NCI-H2171 (cell line): ENCODE results near the gene HNRNPH1.
"Not testable (repeated sequence)": the region's sequence is repeated elsewhere in the genome, so short reads cannot be mapped to it uniquely, and the experiment has no call there.

Experiments used
- DNase-seq: peaks from one replicate; lab custom pipeline; 2025; lab: John Stamatoyannopoulos, UW

HNRNPH1 gene, protein sequence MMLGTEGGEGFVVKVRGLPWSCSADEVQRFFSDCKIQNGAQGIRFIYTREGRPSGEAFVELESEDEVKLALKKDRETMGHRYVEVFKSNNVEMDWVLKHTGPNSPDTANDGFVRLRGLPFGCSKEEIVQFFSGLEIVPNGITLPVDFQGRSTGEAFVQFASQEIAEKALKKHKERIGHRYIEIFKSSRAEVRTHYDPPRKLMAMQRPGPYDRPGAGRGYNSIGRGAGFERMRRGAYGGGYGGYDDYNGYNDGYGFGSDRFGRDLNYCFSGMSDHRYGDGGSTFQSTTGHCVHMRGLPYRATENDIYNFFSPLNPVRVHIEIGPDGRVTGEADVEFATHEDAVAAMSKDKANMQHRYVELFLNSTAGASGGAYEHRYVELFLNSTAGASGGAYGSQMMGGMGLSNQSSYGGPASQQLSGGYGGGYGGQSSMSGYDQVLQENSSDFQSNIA

DNA sequence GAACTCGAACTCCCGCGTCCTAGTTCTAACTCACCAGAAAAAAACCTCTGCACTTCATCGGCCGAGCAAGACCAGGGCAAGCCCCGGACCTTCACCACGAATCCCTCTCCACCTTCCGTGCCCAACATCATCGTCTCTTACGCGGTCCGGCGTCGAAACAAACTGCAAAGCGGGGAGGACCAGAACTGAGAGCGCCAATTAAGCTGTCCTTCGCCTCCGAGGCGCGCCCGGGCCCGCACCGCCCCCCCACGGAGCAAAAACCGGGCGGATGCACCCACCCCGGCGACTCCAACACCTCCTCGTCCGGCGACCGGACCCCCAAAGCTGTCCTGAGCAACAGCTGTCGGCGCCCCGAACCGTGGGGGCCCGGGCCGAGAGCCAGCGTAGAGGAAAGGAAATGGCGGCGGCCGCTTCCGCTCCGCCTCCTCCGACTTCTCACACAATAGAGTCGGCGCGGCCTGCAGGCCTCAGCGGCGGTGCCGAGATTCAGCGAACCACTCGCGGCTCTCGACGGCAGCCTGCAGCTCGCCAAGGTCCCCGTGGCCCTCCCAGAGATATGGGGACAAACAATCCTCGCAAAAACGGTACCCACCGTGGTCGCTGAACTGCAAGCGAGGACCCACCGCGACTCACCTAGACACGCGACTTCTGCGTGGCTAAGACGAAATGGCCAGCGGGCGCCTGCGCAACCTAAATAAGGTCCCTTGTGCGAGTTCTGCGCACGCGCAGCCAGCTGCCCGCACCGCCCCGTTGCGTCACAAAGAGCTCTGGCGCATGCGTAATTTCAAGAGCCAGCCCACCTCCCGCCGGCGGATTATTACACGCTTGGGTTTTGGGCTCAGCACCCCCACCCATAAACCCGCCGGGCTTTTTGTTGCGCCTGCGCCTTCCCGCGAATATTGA is at the start of gene HNRNPH1:
Gene HNRNPH1 (minus strand): TSS at position 669 of the 903 bp plus-strand sequence. CDS start 538 bp downstream, at position 131.
- DNase-seq: peak; percentile 92

DNA sequence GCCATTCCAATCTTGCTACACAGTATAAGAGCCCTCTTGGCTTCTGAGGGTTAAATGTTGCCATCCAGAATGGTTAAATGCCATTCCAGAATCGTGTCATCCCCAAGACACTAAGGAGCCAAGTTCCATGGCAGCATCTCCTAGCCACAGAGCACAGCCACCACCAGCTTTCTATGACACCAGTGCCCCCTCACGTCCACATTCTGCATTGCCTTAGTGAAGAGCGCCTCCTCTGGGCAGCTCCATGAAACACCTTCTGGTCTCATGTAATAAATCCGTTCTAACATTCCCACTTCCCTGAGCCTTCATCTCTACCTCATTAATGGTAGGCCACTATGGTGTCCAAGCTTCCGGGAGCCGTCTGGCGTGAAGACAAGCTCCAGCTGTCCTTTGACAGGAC is 44.9 kb upstream of the HNRNPH1 start:
- no peak for DNase-seq

DNA sequence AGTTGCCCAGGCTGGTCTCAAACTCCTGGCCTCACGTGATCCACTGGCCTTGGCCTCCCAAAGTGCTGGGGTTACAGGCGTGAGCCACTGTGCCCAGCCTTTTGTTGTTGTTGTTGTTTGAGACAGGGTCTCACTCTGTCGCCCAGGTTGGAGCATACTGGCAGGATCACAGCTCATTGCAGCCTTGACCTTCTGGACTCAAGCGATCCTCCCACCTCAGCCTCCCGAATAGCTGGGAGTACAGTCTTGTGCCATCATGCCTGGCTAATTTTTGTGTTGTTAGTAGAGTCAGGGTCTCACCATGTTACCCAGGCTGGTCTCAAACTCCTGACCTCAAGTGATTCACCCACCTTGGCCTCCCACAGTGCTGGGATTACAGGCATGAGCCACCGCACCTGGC is 38.2 kb upstream of the HNRNPH1 start:
- not testable (repeated sequence) for DNase-seq

DNA sequence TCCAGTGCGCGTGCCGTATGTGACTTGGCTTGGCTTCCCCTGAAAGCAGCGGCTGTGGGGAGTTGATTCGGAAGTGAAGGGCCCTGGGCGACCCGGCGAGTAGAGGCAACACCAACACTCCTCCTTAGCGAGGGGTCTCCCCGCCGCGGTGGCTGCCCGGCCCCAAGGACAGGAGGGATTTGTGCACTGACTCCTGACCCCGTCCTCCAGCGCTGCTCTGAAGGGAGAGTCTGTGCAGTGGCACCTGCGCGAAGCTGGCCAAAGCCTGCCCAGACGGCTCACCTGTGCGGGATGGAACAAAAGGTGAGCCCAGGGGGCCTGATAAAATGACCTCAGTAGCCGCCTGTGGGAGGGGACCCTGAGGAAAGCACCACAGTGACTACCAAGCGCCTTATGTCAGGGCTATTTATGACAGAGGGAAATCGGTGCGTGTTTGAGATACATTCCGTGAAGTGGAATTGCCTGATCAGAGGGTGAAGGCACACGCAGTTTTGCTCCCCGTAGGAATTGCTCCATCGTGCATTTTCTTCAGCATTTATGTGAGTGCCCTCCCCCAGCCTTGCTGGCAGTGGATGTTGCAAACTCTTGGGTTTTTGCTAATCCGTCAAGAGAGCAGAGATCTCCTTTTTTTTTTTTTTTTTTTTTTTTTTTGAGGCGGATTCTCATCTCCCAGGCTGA is 34.8 kb upstream of the HNRNPH1 start:
- not testable (repeated sequence) for DNase-seq

DNA sequence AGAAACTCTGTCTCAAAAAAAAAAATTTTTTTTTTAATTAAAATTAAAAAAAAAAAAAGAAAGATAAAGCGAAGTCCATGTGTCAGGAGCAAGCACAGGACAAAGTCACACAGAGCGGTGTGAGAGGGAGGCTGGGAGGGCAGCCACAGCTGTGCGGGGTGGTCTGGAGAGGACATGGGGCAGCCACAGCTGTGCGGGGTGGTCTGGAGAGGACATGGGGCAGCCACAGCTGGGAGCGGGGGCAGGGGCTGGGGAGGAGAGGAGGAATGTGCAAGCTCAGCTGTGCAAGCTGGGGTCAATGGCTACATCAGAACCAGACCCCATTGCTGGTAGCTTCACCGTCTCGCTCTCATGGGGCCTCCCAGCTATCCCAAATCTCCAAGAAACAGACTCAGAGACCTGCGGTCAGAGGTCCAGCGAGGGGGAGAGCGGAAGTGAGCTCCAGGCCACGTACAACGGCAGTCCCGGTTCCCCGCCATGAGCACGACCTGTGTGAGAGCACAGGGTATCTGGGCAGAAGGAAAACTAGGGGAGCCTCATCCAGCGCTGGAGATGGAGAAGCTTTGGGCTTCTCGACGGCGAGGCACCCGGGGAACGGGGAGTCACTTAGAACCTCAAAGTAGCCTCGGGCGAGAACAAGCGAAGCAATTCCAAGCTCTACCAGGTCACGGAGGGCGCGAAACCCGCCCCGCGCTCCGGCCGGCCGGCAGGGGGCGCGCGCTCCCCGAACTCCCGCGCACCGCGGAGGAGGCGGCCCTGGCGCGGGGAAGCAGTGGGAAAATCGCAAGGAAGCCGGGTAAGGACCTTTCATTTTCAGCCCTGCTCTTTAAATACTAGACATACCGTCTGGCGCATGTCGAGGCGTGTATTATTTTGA is 34.1 kb upstream of the HNRNPH1 start:
- DNase-seq: not testable (repeated sequence)

DNA sequence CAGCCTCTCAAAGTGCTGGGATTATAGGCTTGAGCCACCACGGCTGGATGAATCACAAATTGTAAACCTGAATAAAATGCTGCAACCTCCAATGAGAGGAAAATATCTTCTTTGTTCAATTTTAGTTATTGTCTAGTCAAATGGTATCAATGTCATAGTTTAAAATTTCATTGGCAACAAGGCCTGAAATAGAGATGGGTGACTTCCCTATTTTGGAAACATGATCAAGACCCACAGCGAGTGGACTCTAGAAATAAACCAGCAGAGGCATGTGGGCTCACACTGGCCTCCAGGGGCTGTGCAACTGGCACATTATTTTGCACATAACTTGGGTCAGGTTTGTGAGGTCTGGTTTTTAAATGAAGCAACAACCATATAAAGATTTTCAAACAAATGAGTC is 29.7 kb upstream of the HNRNPH1 start:
- DNase-seq: not testable (repeated sequence)

DNA sequence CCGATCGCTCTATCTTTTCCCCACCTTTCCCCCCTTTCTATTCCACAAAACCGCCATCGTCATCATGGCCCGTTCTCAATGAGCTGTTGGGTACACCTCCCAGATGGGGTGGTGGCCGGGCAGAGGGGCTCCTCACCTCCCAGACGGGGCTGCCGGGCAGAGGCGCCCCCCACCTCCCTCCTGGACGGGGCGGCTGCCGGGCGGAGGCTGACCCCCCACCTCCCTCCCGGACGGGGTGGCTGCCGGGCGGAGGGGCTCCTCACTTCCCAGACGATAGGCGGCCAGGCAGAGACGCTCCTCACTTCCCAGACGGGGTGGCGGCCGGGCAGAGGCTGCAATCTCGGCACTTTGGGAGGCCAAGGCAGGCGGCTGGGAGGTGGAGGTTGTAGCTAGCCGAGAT is 26.8 kb upstream of the HNRNPH1 start:
- not testable (repeated sequence) for DNase-seq

DNA sequence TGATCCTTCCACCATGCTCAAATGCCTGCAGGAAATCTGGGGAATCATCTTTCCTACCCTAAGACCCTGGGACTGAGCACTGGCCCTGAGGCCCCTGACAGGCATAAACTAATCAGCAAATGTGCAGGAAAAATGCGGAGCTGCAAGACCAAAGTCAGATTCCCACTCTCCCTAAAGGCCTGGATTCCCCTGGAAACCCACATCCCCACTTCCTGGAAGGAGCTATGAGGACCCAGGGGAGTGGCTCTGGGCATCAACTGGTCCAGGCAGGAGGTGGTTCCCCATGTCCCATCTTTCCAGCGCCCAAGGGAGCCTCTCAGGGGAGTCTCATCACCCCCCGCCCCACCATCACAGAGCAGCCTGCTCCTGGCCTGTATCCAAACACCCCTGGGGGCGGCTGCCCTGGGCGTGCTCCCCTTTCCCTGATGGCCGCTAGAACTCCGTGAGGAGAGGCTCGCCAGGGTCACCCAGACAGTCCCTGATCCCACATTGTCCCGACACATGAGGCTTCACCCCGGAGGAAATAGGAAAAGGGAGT is 25.8 kb upstream of the HNRNPH1 start:
- not testable (repeated sequence) for DNase-seq

DNA sequence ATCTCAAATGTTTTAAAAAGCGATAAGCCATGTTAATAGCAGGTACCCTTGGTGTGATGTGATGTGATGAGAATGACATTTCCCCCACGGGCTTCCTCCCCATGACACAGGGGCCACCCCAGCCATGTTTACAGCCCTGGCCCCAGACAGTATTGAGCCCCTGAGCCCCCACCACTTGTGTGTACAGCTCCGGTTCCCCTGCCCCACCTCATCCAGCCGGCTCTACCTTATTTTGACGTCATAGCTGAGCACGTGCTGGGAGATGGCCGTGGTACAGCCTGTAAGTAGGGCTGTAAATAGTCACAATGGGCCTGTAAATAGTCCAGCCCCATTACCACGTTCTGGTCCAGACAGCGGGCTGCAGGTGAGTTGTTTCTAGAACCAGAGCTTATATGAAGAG is 24.9 kb upstream of the HNRNPH1 start:
- DNase-seq: no peak

DNA sequence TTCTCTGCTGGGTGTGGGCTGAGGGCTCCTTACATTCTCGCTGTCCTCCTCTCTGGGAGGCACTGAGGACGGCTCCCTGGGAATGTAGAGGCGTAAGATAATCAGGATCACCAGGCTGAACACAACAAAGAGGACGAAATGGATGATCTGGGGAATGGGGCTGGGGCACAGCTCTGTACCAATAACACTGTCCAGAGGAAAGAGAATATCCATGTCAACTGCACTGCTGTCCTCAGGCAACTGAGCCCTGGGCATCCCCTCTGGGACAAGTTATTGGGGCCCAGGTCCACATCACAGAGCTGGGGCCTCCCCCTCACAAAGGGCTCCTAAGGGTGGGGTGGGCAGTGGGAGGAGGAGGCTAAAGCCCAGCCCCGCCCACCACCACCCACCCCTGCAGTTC is 21.3 kb upstream of the HNRNPH1 start:
- not testable (repeated sequence) for DNase-seq

DNA sequence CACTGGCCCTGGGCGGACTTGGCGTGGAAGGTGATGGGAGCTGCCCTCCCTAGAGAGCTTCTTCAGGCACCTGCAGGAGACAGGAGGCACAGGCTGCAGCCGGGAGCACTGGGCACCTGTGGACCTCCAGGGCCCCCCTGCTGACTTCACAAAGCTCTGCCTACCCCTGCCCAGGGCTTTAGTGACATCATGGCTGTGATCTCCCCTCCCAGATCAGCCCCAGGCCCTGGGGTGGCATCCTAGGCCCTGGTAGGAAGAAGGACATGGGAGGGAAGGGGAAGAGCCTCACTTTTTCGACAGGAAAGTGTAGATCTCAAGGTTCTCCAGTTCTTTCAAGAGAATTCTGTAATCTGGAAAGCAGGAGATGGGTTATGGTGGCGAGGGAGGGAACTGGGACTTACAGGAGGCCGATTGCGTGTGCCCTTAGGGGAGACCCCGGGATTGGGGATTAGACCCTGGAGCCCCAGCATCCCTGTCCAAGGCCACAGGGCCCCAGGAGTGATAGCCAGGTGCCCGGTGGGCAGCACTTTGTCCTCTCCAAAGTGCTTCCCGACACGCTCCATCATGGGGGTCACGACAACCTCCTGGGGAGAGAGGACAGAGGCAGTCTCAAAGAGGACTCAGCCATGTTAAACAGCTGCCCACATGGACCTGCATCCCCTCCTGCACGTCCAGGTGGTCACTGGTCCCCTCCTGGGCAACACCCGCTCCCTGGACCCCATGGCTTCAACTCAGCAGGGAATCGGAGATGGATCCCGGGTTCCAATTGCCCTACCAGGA is 19.9 kb upstream of the HNRNPH1 start:
- DNase-seq: not testable (repeated sequence)

DNA sequence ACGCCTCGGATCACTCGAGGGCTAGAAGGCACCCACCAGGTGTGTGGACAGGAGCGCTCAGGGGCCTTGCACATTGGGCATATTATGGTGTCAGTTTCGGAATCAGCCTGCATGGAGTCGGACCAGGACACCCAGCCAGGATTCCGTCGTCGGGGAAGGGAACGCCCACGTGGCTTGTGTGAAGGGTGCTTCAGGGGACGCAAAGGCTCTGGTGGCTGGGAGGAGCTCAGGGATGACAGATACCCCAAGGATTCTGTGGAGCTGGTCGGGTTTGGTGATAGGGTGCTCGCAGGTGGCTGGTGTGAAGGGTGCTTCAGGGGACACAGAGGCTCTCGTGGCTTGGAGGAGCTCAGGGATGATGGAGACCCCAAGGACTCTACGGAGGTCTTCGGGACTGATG is 19.2 kb upstream of the HNRNPH1 start:
- DNase-seq: not testable (repeated sequence)

DNA sequence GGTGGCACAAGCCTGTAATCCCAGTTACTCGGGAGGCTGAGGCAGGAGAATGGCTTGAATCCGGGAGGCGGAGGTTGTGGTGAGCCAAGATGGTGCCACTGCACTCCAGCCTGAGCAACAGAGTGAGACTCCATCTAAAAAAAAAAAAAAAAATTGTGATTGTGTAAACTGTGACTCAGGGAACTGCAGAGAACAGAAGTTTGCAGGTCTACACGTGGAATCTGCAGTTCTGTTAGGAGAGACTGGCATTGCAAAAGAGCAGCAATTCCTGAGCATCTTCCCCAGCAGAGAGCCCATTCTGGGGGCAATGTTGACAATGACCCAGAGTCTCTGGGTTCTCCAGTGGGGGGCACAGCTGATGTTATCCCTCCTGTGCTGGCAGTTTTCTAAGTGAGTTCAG is 18.3 kb upstream of the HNRNPH1 start:
- DNase-seq: not testable (repeated sequence)

DNA sequence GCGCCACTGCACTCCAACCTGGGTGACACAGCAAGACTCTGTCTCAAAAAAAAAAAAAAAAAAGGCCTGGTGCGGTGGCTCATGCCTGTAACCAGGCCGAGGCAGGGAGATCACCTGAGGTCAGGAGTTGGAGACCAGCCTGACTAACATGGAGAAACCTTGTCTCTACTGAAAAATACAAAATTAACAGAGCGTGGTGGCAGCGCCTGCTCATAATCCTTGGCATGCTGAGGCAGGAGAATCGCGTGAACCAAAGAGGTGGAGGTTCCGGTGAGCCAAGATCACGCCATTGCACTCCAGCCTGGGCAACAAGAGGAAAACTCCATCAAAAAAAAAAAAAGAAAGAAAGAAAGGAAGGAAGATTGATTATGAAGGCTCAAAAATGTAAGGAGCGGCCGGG is 15.8 kb upstream of the HNRNPH1 start:
- DNase-seq: not testable (repeated sequence)

DNA sequence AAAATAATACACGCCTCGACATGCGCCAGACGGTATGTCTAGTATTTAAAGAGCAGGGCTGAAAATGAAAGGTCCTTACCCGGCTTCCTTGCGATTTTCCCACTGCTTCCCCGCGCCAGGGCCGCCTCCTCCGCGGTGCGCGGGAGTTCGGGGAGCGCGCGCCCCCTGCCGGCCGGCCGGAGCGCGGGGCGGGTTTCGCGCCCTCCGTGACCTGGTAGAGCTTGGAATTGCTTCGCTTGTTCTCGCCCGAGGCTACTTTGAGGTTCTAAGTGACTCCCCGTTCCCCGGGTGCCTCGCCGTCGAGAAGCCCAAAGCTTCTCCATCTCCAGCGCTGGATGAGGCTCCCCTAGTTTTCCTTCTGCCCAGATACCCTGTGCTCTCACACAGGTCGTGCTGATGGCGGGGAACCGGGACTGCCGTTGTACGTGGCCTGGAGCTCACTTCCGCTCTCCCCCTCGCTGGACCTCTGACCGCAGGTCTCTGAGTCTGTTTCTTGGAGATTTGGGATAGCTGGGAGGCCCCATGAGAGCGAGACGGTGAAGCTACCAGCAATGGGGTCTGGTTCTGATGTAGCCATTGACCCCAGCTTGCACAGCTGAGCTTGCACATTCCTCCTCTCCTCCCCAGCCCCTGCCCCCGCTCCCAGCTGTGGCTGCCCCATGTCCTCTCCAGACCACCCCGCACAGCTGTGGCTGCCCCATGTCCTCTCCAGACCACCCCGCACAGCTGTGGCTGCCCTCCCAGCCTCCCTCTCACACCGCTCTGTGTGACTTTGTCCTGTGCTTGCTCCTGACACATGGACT is 11.1 kb upstream of the HNRNPH1 start:
- DNase-seq: not testable (repeated sequence)

DNA sequence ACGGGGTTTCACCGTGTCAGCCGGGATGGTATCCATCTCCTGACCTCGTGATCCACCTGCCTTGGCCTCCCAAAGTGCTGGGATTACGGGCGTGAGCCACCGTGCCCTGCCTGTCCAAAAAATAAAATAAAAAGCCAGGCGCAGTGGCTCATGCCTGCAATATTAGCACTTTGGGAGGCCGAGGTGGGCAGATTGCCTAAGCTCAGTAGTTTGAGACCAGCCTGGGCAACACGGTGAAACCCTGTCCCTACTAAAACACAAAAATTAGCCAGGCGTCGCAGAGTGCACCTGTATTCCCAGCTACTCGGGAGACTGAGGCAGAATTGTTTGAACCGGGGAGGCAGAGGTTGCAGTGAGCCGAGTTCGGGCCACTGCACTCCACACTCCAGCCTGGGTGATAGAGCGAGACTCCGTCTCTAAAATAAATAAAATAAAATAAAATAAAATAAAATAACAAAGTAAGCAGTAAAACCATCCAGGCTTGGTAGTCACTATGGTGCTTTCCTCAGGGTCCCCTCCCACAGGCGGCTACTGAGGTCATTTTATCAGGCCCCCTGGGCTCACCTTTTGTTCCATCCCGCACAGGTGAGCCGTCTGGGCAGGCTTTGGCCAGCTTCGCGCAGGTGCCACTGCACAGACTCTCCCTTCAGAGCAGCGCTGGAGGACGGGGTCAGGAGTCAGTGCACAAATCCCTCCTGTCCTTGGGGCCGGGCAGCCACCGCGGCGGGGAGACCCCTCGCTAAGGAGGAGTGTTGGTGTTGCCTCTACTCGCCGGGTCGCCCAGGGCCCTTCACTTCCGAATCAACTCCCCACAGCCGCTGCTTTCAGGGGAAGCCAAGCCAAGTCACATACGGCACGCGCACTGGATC is 10.3 kb upstream of the HNRNPH1 start:
- DNase-seq: not testable (repeated sequence)

DNA sequence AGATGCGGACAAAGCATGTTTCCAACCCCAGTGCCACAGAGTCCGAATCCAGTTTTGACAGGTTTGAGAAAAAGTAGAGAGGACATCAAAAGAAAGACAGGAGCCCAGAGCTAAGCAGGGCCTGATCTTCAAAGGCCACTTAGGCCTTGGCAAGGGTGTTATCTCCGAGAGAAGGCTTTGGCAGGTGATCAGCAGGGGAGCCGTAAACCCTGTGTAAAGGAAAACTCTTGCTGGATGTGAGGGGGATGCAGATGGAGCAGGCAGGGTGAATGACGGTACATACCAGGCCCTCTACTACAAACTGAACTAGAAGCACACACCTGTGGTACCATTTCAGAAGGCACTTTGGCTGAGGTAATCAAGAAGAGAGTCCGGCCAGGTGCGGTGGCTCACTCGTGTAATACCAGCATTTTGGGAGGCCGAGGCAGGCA is 1.4 kb upstream of the HNRNPH1 start:
- no peak for DNase-seq
